ENCODE measurements around the gene ADCY2. TPM values are rescaled to one million over a fixed set of nuclear protein-coding genes. Genes with fewer than 3 reads are reported as not detected.

Gene ADCY2
- polyA plus RNA-seq, 1 donor: 51.8 TPM

DNA sequence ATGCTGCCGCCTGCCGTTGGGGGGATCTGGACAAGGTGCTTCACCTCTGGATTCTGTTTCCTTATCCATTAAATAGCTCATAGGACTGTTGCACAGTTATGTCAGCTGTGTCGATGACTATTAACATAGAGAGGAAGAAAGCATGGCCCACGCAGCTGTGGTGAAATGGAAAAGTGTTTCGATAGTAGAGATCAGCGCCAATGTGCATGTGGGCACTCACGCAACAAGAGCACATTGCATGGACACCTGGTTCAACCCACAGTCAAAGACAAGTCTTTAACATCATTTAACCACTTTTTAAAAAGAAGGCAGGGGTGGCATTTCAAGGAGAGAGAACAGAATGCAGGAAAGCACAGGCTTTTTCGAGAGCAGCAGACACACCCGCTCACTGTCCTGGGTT lies 107.6 kb downstream of the ADCY2 start:
- no peak for DNase-seq (ENCODE audit: low read depth)

DNA sequence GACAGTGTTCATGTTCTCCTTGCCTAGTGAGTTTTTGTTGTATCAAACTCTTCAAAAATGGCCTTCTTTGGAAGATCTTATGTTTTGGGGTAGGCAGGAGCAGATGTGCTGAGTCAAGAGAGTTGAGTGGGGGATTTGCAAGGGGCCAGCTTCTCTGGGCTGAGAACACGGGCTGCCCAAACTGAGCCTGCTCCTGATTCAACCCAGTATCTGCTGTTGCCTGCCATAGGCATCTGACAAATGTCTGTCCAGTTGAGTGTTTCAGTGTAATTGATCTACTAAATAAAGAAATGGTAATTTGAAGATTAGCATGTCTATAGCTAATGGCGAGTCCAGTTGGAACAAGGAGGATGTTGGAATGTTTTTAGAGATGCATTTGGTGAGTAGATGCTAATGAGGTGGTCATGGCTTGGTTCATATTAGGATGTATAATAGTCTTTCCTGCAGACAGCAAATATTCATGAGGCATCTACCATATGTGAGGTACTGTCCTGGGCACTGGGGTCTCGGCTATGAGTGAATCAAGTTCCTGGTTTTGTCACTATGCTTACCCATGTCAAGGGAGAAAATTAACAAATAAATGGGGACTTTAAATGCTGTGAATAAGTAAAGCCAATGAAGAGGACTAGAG lies 119.5 kb downstream of the ADCY2 start:
- DNase-seq (ENCODE audit: low read depth): no peak

- no peak for DNase-seq (ENCODE audit: low read depth)
These were observed 120.3 kb downstream of the ADCY2 start for GRCh38 chr5:7516253-7516652.

GRCh38 chr5:7517006-7517405 lies 121.1 kb downstream of the ADCY2 start:
- no peak for DNase-seq (ENCODE audit: low read depth)

GRCh38 chr5:7518947-7519560 lies 123.1 kb downstream of the ADCY2 start:
- DNase-seq (ENCODE audit: low read depth): no peak

GRCh38 chr5:7519564-7519963 lies 123.6 kb downstream of the ADCY2 start:
- no peak for DNase-seq (ENCODE audit: low read depth)

GRCh38 chr5:7529880-7530279 lies 133.9 kb downstream of the ADCY2 start:
- no peak for DNase-seq (ENCODE audit: low read depth)

DNA sequence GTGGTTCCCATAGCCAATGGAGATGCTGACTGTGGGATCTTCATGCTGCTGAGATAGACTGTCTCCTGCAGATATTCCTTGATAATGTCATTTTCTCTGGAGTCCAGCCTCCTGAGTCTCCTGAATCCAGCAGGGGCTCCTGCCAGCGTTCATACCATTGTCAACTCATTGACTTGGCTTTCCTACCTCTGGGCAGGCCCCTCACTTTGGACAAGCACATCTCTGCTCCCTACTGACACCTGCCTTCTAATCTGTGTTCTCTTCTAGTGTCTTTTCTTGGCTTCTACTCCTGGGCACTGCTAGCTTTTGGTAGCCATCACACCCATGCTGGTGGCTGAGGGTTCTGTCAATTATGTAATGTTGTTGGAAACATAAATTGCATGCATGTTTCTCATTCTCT lies 138.0 kb downstream of the ADCY2 start:
- no peak for DNase-seq (ENCODE audit: low read depth)

- DNase-seq (ENCODE audit: low read depth): no peak
These were observed 138.6 kb downstream of the ADCY2 start for GRCh38 chr5:7534505-7534904.

- no peak for DNase-seq (ENCODE audit: low read depth)
These were observed 141.6 kb downstream of the ADCY2 start for GRCh38 chr5:7537573-7537972.

GRCh38 chr5:7539571-7539970 lies 143.6 kb downstream of the ADCY2 start:
- no peak for DNase-seq (ENCODE audit: low read depth)

DNA sequence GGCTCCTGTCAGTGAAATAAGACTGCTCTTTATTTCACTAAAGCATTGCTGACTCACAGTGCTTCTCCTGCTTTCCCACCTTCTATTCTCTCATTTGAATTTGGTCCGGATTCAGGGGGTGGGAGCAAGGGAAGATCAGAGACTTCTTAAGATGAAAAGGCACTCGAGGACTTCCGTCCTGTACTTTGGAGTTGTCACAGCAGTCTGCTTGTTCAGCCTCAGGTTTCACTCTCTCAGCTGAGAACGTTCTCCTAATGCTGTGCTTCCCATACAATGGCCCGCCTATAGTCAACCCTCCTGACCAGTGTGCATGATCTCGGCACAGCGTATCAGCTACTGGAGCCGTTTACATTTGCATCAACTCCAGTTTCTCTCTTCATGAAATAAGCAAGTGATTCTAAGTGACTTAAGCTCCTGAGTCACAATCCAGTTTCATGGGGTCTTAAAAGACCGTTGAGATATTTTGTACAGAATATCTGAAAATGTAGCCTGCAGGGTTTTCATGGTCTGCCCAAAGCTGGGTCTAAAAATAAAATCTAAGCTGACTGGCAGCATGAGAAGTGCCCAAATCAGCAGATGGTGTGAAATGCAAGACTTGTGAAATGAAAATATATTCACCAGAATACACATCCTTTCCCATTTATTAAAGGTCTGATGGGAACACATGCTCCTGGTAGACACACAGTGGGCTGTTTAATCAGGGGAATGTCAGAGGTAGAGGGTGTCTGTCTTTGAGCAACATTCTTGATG lies 145.0 kb downstream of the ADCY2 start:
- no peak for DNase-seq (ENCODE audit: low read depth)

DNA sequence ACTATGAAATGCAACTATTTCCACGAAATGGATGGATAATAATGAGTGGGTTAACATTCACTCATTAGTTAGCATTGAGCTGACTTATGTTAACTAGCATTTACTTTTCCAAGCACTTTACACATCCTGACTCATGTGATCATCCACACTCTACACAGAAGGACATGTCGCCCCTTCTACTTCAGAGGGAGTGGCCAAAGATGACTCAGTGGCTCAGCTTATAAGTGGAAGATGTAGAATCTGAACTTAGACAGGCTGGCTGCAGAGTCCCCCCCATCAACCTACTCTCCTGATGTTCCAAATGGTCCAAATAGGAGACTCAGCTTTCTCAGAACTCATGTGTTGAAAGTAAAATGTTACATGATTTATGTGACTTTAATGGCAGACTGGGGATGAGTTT lies 146.0 kb downstream of the ADCY2 start:
- DNase-seq (ENCODE audit: low read depth): no peak

DNA sequence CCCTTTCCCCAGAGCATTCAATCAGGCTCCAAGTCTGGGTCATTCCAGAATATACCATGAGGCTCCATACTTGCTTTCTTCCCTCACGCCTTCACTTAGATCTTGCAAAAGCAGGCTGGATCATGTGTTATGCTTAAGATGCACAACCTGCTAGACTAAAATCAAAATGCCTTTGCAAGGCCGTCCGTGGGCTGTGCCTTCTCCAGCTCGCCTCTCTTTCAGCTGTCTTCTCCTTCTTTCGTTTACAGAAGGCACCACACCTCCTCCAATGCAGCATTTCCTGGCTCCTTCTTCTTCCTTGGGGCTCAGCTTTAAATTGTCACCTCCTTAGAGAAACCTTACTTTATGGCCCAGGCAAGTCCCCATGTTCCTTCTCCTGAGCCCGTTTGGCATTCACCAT lies 150.6 kb downstream of the ADCY2 start:
- no peak for DNase-seq (ENCODE audit: low read depth)

DNA sequence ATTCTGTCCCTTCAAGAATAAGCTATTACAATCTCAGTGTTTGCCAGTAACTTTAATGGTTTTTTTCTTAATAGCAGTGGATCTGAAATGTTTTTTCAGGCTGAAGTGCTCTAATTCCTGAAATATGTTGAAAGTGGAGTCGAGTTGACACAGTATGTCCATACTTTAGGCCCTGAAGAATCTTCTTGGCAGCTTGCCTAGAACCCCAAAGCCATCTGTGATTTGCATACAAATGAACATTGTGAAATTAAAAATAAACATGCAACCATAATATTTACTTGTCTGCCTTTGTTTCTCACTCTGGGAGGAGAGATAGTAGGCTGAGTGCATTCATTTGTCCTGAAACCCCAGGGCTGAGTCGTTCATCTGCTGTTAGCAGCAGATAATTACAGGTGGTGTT lies 152.7 kb downstream of the ADCY2 start:
- no peak for DNase-seq (ENCODE audit: low read depth)

DNA sequence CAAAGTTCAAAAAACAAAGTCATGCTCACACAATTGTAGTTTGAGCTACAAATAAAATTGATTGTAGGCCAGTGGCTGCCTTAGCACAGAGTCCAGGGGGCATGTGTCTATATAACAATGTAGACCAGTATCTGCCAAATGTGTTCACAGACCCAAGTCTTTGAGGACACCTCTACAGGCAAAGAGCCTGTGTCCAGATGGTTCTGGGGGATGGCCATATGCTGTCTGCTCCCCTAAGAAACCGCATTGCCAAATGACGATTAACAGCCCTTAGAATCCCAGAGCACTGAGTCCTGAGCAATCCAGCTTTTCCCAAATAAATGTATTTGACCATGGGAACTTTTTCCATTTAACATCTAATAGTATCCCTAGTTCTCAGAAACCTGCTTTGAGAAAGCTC lies 169.6 kb downstream of the ADCY2 start:
- no peak for DNase-seq (ENCODE audit: low read depth)

GRCh38 chr5:7576023-7576715 lies 180.2 kb downstream of the ADCY2 start:
- DNase-seq (ENCODE audit: low read depth): no peak

DNA sequence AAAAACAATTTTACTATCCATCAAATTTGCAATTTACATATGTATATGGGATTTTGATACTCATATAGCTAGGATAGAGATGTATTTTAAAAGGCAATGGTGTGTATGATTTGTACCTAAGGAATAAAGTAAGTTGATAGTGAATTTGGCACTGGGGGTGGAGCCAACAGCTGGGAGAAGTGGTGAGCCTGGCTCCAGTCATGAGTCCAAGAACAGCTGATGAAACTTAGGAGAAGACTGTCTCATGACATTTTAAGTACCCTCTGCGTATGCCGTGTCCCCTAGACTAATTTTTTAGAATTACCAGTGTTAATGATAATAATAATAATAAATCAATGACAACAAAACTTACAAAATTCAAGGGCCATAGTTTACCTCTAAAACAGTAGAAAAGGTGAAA lies 181.4 kb downstream of the ADCY2 start:
- no peak for DNase-seq (ENCODE audit: low read depth)

DNA sequence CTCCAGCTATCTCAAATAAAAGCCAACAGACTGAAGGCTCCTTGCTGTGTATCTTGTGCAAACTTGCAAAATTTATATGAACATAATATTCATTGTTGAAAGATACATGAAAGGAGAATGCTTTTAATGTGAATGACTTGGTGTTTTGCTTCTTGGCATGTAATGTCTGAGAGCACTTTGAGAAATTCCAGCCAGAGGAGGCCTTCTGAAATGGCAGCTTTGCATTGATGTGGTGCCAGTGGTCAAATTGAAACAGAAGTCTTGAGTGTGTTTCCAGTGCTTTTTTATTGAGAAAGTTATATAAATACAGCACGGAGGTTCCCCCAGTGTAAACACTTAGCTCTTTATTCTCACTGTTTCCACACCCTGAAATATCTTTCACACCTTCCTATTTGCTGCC lies 182.1 kb downstream of the ADCY2 start:
- DNase-seq (ENCODE audit: low read depth): no peak

- DNase-seq (ENCODE audit: low read depth): no peak
These were observed 188.8 kb downstream of the ADCY2 start for GRCh38 chr5:7584749-7585148.

DNA sequence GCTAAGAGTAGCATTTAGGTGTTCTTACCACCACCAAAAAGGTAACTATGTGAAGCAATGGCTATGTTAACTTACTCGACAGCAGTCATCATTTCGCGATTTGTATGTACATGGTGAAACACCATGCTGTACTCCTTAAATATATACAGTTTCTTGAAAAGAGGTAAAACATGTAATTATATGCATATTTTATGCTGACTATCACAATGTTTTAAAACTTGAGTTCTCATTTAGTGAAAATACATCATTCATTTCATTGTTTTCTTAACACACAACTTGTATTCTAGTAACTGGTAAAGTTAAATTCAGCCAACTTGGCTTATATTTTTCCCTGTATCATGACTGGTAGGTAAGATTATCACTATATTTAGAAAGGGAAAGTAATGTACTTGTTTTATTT lies 189.9 kb downstream of the ADCY2 start:
- no peak for DNase-seq (ENCODE audit: low read depth)

- DNase-seq (ENCODE audit: low read depth): no peak
These were observed 190.5 kb downstream of the ADCY2 start for GRCh38 chr5:7586480-7586879.

GRCh38 chr5:7589800-7590199 lies 193.9 kb downstream of the ADCY2 start:
- DNase-seq (ENCODE audit: low read depth): no peak

Data from forelimb muscle (tissue), 1 donor.